IMR-90 (cell line): ENCODE results near the gene CHD2. TPM values are rescaled to one million over a fixed set of nuclear protein-coding genes. Genes with fewer than 3 reads are reported as not detected.

Source experiments
- ATAC-seq: fragments of 200-7000 bp; cut with Tn5 transposase; 2 replicates; pipeline ENCODE4 v1.9.1; 2020; ENCODE audit warnings: low read depth, mild to moderate bottlenecking, moderate library complexity
- BruUV-seq: library from RNA; stranded (reverse); fragments of 400-500 nt; replicated peaks from 2 replicates; lab custom pipeline; 2021; lab: Mats Ljungman, UMichigan
- CTCF ChIA-PET: fragments of 300-600 bp; formaldehyde crosslinking; extraction: SDS; loops from one replicate; lab custom pipeline; 2021; ENCODE audit warnings: antibody characterized with exemption; lab: Yijun Ruan, JAX
- POLR2A ChIA-PET: fragments of 300-600 bp; sonication (Branson Sonifier 250); formaldehyde crosslinking; loops from one replicate; lab custom pipeline; 2022; ENCODE audit warnings: antibody characterized with exemption; ENCODE audit not compliant: unreplicated experiment; lab: Charles Lee
- DNase-seq: peaks from one replicate; pipeline ENCODE4 v3.0.0; 2013
- H2AFZ ChIP-seq: replicated peaks from 2 replicates; pipeline ENCODE3; 2013; ENCODE audit warnings: low read length, mild to moderate bottlenecking; ENCODE audit not compliant: poor library complexity
- H2AK5ac ChIP-seq: 2 replicates; pipeline ENCODE4 v1.6.1; 2013; ENCODE audit warnings: low read depth, low read length, inconsistent platforms
- H2AK9ac ChIP-seq: replicated peaks from 2 replicates; pipeline ENCODE3; 2013; ENCODE audit warnings: mild to moderate bottlenecking, low read depth, low read length, moderate library complexity; ENCODE audit not compliant: poor library complexity
- H2BK120ac ChIP-seq: 2 replicates; pipeline ENCODE4 v1.6.1; 2013; ENCODE audit warnings: low read depth, low read length, inconsistent platforms
- H2BK15ac ChIP-seq: 3 replicates; pipeline ENCODE4 v1.6.1; 2013; ENCODE audit warnings: low read depth, low read length, inconsistent platforms
- H2BK20ac ChIP-seq: 2 replicates; pipeline ENCODE4 v1.6.1; 2013; ENCODE audit warnings: low read depth, mild to moderate bottlenecking, inconsistent platforms, low read length, moderate library complexity
- H2BK5ac ChIP-seq: 2 replicates; pipeline ENCODE4 v1.6.1; 2013; ENCODE audit warnings: mild to moderate bottlenecking, low read depth, low read length, inconsistent platforms; ENCODE audit not compliant: poor library complexity, severe bottlenecking
- H3K14ac ChIP-seq: replicated peaks from 2 replicates; pipeline ENCODE4 v1.6.1; 2013; ENCODE audit warnings: low read depth, low read length, inconsistent platforms
- H3K18ac ChIP-seq: 2 replicates; pipeline ENCODE4 v1.6.1; 2013; ENCODE audit warnings: low read depth, low read length, control low read depth
- H3K23ac ChIP-seq: 2 replicates; pipeline ENCODE4 v1.6.1; 2013; ENCODE audit warnings: low read depth, low read length, inconsistent platforms
- H3K27ac ChIP-seq: 2 replicates; pipeline ENCODE4 v1.5.1; 2013; ENCODE audit warnings: mild to moderate bottlenecking, control low read depth, low read length; ENCODE audit not compliant: insufficient read depth
- H3K27me3 ChIP-seq: 2 replicates; pipeline ENCODE4 v1.6.1; 2013; ENCODE audit warnings: low read length; ENCODE audit not compliant: control insufficient read depth, insufficient read depth
- H3K36me3 ChIP-seq: 2 replicates; pipeline ENCODE4 v1.6.1; 2013; ENCODE audit warnings: low read length, mixed read lengths; ENCODE audit not compliant: control insufficient read depth, insufficient read depth
- H3K4ac ChIP-seq: 2 replicates; pipeline ENCODE4 v1.6.1; 2013; ENCODE audit warnings: low read depth, low read length, inconsistent platforms
- H3K4me1 ChIP-seq: 2 replicates; pipeline ENCODE4 v1.6.1; 2013; ENCODE audit warnings: low read length, mixed read lengths; ENCODE audit not compliant: control insufficient read depth, insufficient read depth
- H3K4me2 ChIP-seq: 2 replicates; pipeline ENCODE4 v1.6.1; 2013; ENCODE audit warnings: low read depth, mild to moderate bottlenecking, control low read depth, low read length, moderate library complexity
- H3K4me3 ChIP-seq: 2 replicates; pipeline ENCODE4 v1.5.1; 2013; ENCODE audit warnings: low read depth, mild to moderate bottlenecking, control low read depth, low read length, moderate library complexity; ENCODE audit not compliant: insufficient read depth
- H3K56ac ChIP-seq: 2 replicates; pipeline ENCODE4 v1.6.1; 2013; ENCODE audit warnings: low read length, inconsistent platforms; ENCODE audit not compliant: insufficient read depth; ENCODE audit errors: extremely low read depth
- H3K79me1 ChIP-seq, 2 experiments: 2 replicates each; pipeline ENCODE4 v1.6.1; 2013; ENCODE audit warnings: low read length in 2 of 2, inconsistent platforms in 1 of 2, low read depth in 1 of 2
- H3K9ac ChIP-seq: 2 replicates; pipeline ENCODE4 v1.6.1; 2013; ENCODE audit warnings: low read depth, low read length, control low read depth
- H3K9me1 ChIP-seq: 2 replicates; pipeline ENCODE4 v1.6.1; 2013; ENCODE audit warnings: low read length, inconsistent platforms; ENCODE audit not compliant: insufficient read depth
- H3K9me3 ChIP-seq: 2 replicates; pipeline ENCODE4 v1.6.1; 2013; ENCODE audit warnings: low read length; ENCODE audit not compliant: control insufficient read depth, insufficient read depth
- H4K20me1 ChIP-seq: 2 replicates; pipeline ENCODE4 v1.6.1; 2013; ENCODE audit warnings: low read length, inconsistent platforms; ENCODE audit not compliant: insufficient read depth
- H4K5ac ChIP-seq: 2 replicates; pipeline ENCODE4 v1.6.1; 2013; ENCODE audit warnings: mild to moderate bottlenecking, low read depth, low read length, control low read depth
- H4K8ac ChIP-seq, 2 experiments: 2 replicates each; pipeline ENCODE4 v1.6.1; 2013; ENCODE audit warnings: low read depth in 2 of 2, low read length in 2 of 2, control low read depth in 1 of 2, inconsistent platforms in 1 of 2
- H4K91ac ChIP-seq: 2 replicates; pipeline ENCODE4 v1.6.1; 2013; ENCODE audit warnings: low read depth, low read length, inconsistent platforms; ENCODE audit not compliant: insufficient read depth
- CEBPB ChIP-seq: IDR thresholded peaks from 2 replicates; pipeline ENCODE4 v1.6.1; 2012; ENCODE audit warnings: low read depth, low read length, improper control_type of control experiment
- ELK1 ChIP-seq: fragments of 150-350 bp; IDR thresholded peaks from 2 replicates; pipeline ENCODE4 v1.6.1; 2016; ENCODE audit warnings: low read depth, mild to moderate bottlenecking, low read length, moderate library complexity, borderline replicate concordance
- MAFK ChIP-seq: IDR thresholded peaks from 2 replicates; pipeline ENCODE4 v1.6.1; 2012; ENCODE audit warnings: low read depth, low read length, improper control_type of control experiment
- MXI1 ChIP-seq: IDR thresholded peaks from 2 replicates; pipeline ENCODE4 v1.6.1; 2012; ENCODE audit warnings: low read depth, mild to moderate bottlenecking, low read length, moderate library complexity, borderline replicate concordance
- RAD21 ChIP-seq: IDR thresholded peaks from 2 replicates; pipeline ENCODE4 v1.6.1; 2012; ENCODE audit warnings: low read length, improper control_type of control experiment
- USF2 ChIP-seq: fragments of 150-350 bp; IDR thresholded peaks from 2 replicates; pipeline ENCODE4 v1.6.1; 2017; ENCODE audit warnings: mild to moderate bottlenecking, antibody characterized with exemption, low read length, low read depth
- WGBS, 2 experiments: methylation state at CpG; one replicate each; pipeline versions ENCODE4 v1.1.5 to v1.1.7; 2013; ENCODE audit warnings: missing lambda C conversion rate in 2 of 2; ENCODE audit not compliant: insufficient read length in 1 of 2; ENCODE audit errors: extremely low coverage in 2 of 2; 5-methylcytosine and 5-hydroxymethylcytosine counted together
- dilution Hi-C: fragments of 300-500 bp; cut with HindIII; formaldehyde crosslinking; loops from one replicate; pipeline ENCODE4 v1.14.3; 2018; ENCODE audit warnings: low sequenced_read_pairs; ENCODE audit not compliant: unreplicated experiment
- in situ Hi-C: fragments of 300-500 bp; cut with MboI; formaldehyde crosslinking; loops from 3 replicates; pipeline ENCODE4 v1.14.3; 2019; ENCODE audit warnings: low sequenced_read_pairs, inconsistent platforms, mixed read lengths
- intact Hi-C: fragments of 100-400 bp; cut with micrococcal nuclease; formaldehyde crosslinking; loops from 2 replicates; pipeline ENCODE4 v1.10.0; 2022
- polyA plus RNA-seq, 3 experiments: library from polyadenylated mRNA; depleted of rRNA; stranded (reverse); fragments of >200 nt; gene quantifications; 2 replicates each; pipeline ENCODE4 v1.2.3, GENCODE V29; 2012; ENCODE audit warnings: low replicate concordance in 1 of 3
- total RNA-seq: library from RNA; depleted of rRNA; stranded (reverse); fragments of >200 nt; gene quantifications from 2 replicates; pipeline ENCODE4 v1.2.3, GENCODE V29; 2012

Gene CHD2
- total and polyA plus RNA-seq, 2 of the 4 experiments (the other 2 are of a cell fraction), result 44.9 to 64.7 TPM

- Histone ChIP-seq H4K91ac (no peak overlapping the region), H3K14ac (no peak overlapping the region), H3K36me3 (peaks cover 71% of the 10 kb centered on the region), H2BK20ac (no peak overlapping the region), H2BK15ac (no peak overlapping the region), H3K9me3 (peaks cover 12% of the 10 kb centered on the region), H2AK5ac (no peak overlapping the region), H2BK120ac (no peak overlapping the region), H3K27ac (no peak overlapping the region), H4K20me1 (peaks cover 4% of the 10 kb centered on the region; the same call in 1 of the 2 replicates), H4K5ac (no peak overlapping the region), H2AFZ (no peak overlapping the region), H3K4ac (no peak overlapping the region), H3K79me1 (peaks cover 32 to 45% of the 10 kb centered on the region in 2 experiments; a peak in 3 of 4 replicates), H3K4me1 (no peaks in the 10 kb centered on the region), H3K4me2 (no peak overlapping the region), H3K9me1 (no peaks in the 10 kb centered on the region), H3K27me3 (no peaks in the 10 kb centered on the region), H2AK9ac (no peak overlapping the region), H4K8ac (no peak overlapping the region), H3K23ac (no peak overlapping the region), H3K9ac (no peak overlapping the region), H2BK5ac (peak overlapping the region; percentile 7), H3K4me3 (no peak overlapping the region), H3K18ac (no peak overlapping the region), H3K56ac (no peak overlapping the region)
- no TSS peak for BruUV-seq
- ATAC-seq (no peak), DNase-seq (no peak)
- ChIA-PET POLR2A (no interaction called here), CTCF (interaction anchor here (1.1 to 1.9 kb wide), 3 partner anchors 8 to 152 kb away, joined by 3 to 8 read pairs (median 3); no protein-coding TSS in a partner anchor)
- in situ Hi-C loops (no loop called here), dilution Hi-C loops (no loop called here), intact Hi-C loops (no loop called here)
- TF ChIP-seq CEBPB (no peak), ELK1 (no peak), RAD21 (no peak), MAFK (0 out of 2 replicates have a peak, but pooled peaks have one; percentile 12), USF2 (no peak), MXI1 (no peak)
- WGBS, 2 experiments, result no CpG with 5 or more reads among the region's 2 CpGs
Measured at GRCh38 chr15:92953566-92953965, 53.4 kb downstream of the CHD2 start.
